BLaER1 (cell line): ENCODE results near the gene POPDC3.
"Not testable (repeated sequence)": the region's sequence is repeated elsewhere in the genome, so short reads cannot be mapped to it uniquely, and the experiment has no call there.

Experiments
- H3K27ac ChIP-seq: shearing (Covaris generic); formaldehyde crosslinking; 2 replicates; pipeline ENCODE4 v1.8.1; 2022
- H3K27me3 ChIP-seq: shearing (Covaris generic); formaldehyde crosslinking; 2 replicates; pipeline ENCODE4 v1.8.1; 2022
- H3K36me3 ChIP-seq: shearing (Covaris generic); formaldehyde crosslinking; 2 replicates; pipeline ENCODE4 v1.8.1; 2022
- H3K4me1 ChIP-seq: shearing (Covaris generic); formaldehyde crosslinking; 2 replicates; pipeline ENCODE4 v1.8.1; 2022
- H3K4me2 ChIP-seq: shearing (Covaris generic); formaldehyde crosslinking; 2 replicates; pipeline ENCODE4 v1.8.1; 2022
- H3K4me3 ChIP-seq: shearing (Covaris generic); formaldehyde crosslinking; 2 replicates; pipeline ENCODE4 v1.8.1; 2022
- H3K9ac ChIP-seq: shearing (Covaris generic); formaldehyde crosslinking; 2 replicates; pipeline ENCODE4 v1.8.1; 2022
- H3K9me3 ChIP-seq: shearing (Covaris generic); formaldehyde crosslinking; 2 replicates; pipeline ENCODE4 v1.8.1; 2022
- H4K20me1 ChIP-seq: shearing (Covaris generic); formaldehyde crosslinking; 2 replicates; pipeline ENCODE4 v1.8.1; 2022
- Cebpa-rat ChIP-seq: shearing (Covaris generic); IDR thresholded peaks from 2 replicates; pipeline ENCODE4 v1.8.1; 2022

Gene POPDC3

GRCh38 chr6:105181981-105182515 is 2.2 kb upstream of the POPDC3 start:
- TF ChIP-seq Cebpa-rat = no peak
- Histone ChIP-seq H3K27ac (no peak overlapping the region), H3K9ac (no peak overlapping the region), H3K4me2 (no peak overlapping the region), H3K27me3 (peaks cover 51% of the 10 kb centered on the region), H3K9me3 (peaks cover 16% of the 10 kb centered on the region; the same call in 1 of the 2 replicates), H4K20me1 (0 out of 2 replicates have a peak, but pooled peaks cover 7% of the 10 kb centered on the region), H3K4me3 (no peak overlapping the region), H3K4me1 (peaks cover 4% of the 10 kb centered on the region; the same call in 1 of the 2 replicates), H3K36me3 (no peaks in the 10 kb centered on the region)

GRCh38 chr6:105178636-105179035 is 1.2 kb downstream of the POPDC3 start:
- Histone ChIP-seq H3K9me3 (peaks cover 16% of the 10 kb centered on the region; the same call in 1 of the 2 replicates), H3K9ac (no peak overlapping the region), H4K20me1 (0 out of 2 replicates have a peak, but pooled peaks cover 7% of the 10 kb centered on the region), H3K4me1 (peaks cover 4% of the 10 kb centered on the region; the same call in 1 of the 2 replicates), H3K36me3 (no peaks in the 10 kb centered on the region), H3K4me3 (no peak overlapping the region), H3K4me2 (no peak overlapping the region), H3K27me3 (peaks cover 51% of the 10 kb centered on the region), H3K27ac (no peak overlapping the region)
- TF ChIP-seq Cebpa-rat = no peak

- H3K4me2 ChIP-seq = no peak overlapping the region
- H3K4me3 ChIP-seq = no peak overlapping the region
- H3K36me3 ChIP-seq = no peaks in the 10 kb centered on the region
- peaks cover 4% of the 10 kb centered on the region; the same call in 1 of the 2 replicates for H3K4me1 ChIP-seq
- no peak overlapping the region for H3K9ac ChIP-seq
- no peak for TF ChIP-seq Cebpa-rat
- 0 out of 2 replicates have a peak, but pooled peaks cover 7% of the 10 kb centered on the region for H4K20me1 ChIP-seq
- peaks cover 51% of the 10 kb centered on the region for H3K27me3 ChIP-seq
- H3K27ac ChIP-seq = no peak overlapping the region
- peaks cover 16% of the 10 kb centered on the region; the same call in 1 of the 2 replicates for H3K9me3 ChIP-seq
Measured at GRCh38 chr6:105178110-105178509, 1.7 kb downstream of the POPDC3 start.

- Histone ChIP-seq H3K9me3 (peaks cover 16% of the 10 kb centered on the region; the same call in 1 of the 2 replicates), H4K20me1 (0 out of 2 replicates have a peak, but pooled peaks cover 7% of the 10 kb centered on the region), H3K9ac (no peak overlapping the region), H3K4me1 (peaks cover 4% of the 10 kb centered on the region; the same call in 1 of the 2 replicates), H3K27me3 (peaks cover 51% of the 10 kb centered on the region), H3K36me3 (no peaks in the 10 kb centered on the region), H3K27ac (no peak overlapping the region), H3K4me2 (no peak overlapping the region), H3K4me3 (no peak overlapping the region)
- no peak for TF ChIP-seq Cebpa-rat
Measured at GRCh38 chr6:105177556-105177955, 2.3 kb downstream of the POPDC3 start.

- Histone ChIP-seq H3K36me3 (no peaks in the 10 kb centered on the region), H3K4me1 (peaks cover 2% of the 10 kb centered on the region; the same call in 1 of the 2 replicates), H3K4me2 (no peak overlapping the region), H3K9me3 (peaks cover 11% of the 10 kb centered on the region; the same call in 1 of the 2 replicates), H4K20me1 (0 out of 2 replicates have a peak, but pooled peaks cover 6% of the 10 kb centered on the region), H3K4me3 (no peak overlapping the region), H3K27me3 (peaks cover 23% of the 10 kb centered on the region), H3K9ac (no peak overlapping the region), H3K27ac (no peak overlapping the region)
- TF ChIP-seq Cebpa-rat = no peak
Measured at GRCh38 chr6:105174512-105174911, 5.3 kb downstream of the POPDC3 start.

DNA sequence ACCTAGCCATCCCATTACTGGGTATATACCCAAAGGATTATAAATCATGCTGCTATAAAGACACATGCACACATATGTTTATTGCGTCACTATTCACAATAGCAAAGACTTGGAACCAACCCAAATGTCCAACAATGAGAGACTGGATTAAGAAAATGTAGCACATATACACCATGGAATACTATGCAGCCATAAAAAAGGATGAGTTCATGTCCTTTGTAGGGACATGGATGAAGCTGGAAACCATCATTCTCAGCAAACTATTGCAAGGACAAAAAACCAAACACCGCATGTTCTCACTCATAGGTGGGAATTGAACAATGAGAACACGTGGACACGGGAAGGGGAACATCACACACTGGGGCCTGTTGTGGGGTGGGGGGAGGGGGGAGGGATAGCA is 7.3 kb downstream of the POPDC3 start:
- not testable (repeated sequence) for H3K27me3 ChIP-seq, H4K20me1 ChIP-seq, H3K4me3 ChIP-seq, H3K4me1 ChIP-seq, H3K36me3 ChIP-seq, H3K27ac ChIP-seq, H3K4me2 ChIP-seq, H3K9ac ChIP-seq, H3K9me3 ChIP-seq

DNA sequence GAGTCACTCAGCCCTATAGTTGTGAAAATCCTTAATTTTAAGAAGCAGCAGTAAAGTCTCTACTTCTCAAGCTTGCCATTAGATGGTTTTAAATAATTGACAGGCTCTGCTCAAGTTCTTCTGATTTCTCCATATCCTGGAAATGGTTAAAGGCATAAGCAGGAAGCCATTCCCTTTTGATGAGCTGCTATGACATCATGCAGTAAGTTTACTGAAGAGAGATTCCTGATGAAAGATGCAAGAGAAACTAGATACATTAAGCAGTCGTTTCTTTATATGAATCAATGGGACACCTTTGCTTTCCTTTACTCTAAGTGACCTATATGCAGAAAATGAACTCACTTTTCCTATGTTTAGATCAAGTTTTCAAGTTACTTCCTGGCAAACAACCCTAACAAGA is 9.8 kb downstream of the POPDC3 start:
- Histone ChIP-seq H3K4me1 (no peaks in the 10 kb centered on the region), H3K4me2 (no peak overlapping the region), H3K9ac (no peak overlapping the region), H3K27me3 (no peaks in the 10 kb centered on the region), H4K20me1 (no peaks in the 10 kb centered on the region), H3K36me3 (no peaks in the 10 kb centered on the region), H3K27ac (no peak overlapping the region), H3K9me3 (no peaks in the 10 kb centered on the region), H3K4me3 (no peak overlapping the region)
- no peak for TF ChIP-seq Cebpa-rat

- H3K9ac ChIP-seq = no peak overlapping the region
- no peaks in the 10 kb centered on the region for H3K36me3 ChIP-seq
- H3K4me3 ChIP-seq = no peak overlapping the region
- TF ChIP-seq Cebpa-rat = no peak
- no peak overlapping the region for H3K4me2 ChIP-seq
- no peaks in the 10 kb centered on the region for H4K20me1 ChIP-seq
- H3K4me1 ChIP-seq = no peaks in the 10 kb centered on the region
- H3K27ac ChIP-seq = no peak overlapping the region
- H3K27me3 ChIP-seq = no peaks in the 10 kb centered on the region
- no peaks in the 10 kb centered on the region for H3K9me3 ChIP-seq
Measured at GRCh38 chr6:105167914-105168313, 11.9 kb downstream of the POPDC3 start.

DNA sequence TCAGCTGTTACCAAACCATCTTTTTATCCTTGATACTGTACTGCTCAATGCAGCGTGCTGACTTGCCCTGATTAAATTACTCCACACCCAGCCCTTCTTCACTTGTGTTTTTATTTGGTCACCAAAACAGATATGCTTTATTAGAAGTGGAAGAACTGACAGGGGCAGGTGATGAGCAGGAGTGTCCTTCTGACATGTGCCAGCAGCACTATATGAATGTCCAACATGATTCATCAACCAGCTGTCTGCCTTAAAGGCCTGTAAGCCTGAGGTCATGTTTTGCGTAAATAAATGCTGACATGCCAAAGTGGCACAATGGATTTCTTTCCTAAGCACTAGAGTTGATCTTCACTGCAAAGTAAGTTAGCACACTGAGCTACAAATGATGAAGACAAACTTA is 15.4 kb downstream of the POPDC3 start:
- TF ChIP-seq Cebpa-rat = no peak
- H3K4me1 ChIP-seq = no peaks in the 10 kb centered on the region
- no peaks in the 10 kb centered on the region for H4K20me1 ChIP-seq
- H3K36me3 ChIP-seq = no peaks in the 10 kb centered on the region
- H3K4me3 ChIP-seq = no peak overlapping the region
- no peak overlapping the region for H3K27ac ChIP-seq
- no peaks in the 10 kb centered on the region for H3K27me3 ChIP-seq
- no peak overlapping the region for H3K9ac ChIP-seq
- H3K9me3 ChIP-seq = no peaks in the 10 kb centered on the region
- H3K4me2 ChIP-seq = no peak overlapping the region

GRCh38 chr6:105163183-105163582 is 16.6 kb downstream of the POPDC3 start:
- Histone ChIP-seq H3K27me3 (no peaks in the 10 kb centered on the region), H3K36me3 (no peaks in the 10 kb centered on the region), H3K9ac (no peak overlapping the region), H4K20me1 (no peaks in the 10 kb centered on the region), H3K9me3 (no peaks in the 10 kb centered on the region), H3K4me2 (no peak overlapping the region), H3K27ac (no peak overlapping the region), H3K4me1 (no peaks in the 10 kb centered on the region), H3K4me3 (no peak overlapping the region)
- TF ChIP-seq Cebpa-rat = no peak

- H3K27ac ChIP-seq = no peak overlapping the region
- no peaks in the 10 kb centered on the region for H3K4me1 ChIP-seq
- no peaks in the 10 kb centered on the region for H3K9me3 ChIP-seq
- H4K20me1 ChIP-seq = no peaks in the 10 kb centered on the region
- no peaks in the 10 kb centered on the region for H3K36me3 ChIP-seq
- no peak overlapping the region for H3K9ac ChIP-seq
- no peaks in the 10 kb centered on the region for H3K27me3 ChIP-seq
- H3K4me3 ChIP-seq = no peak overlapping the region
- TF ChIP-seq Cebpa-rat = no peak
- no peak overlapping the region for H3K4me2 ChIP-seq
Measured at GRCh38 chr6:105162377-105162776, 17.4 kb downstream of the POPDC3 start.
